ENCODE results near the gene FAM222B. TPM values are rescaled to one million over a fixed set of nuclear protein-coding genes. Genes with fewer than 3 reads are reported as not detected.
"Not testable (repeated sequence)": the region's sequence is repeated elsewhere in the genome, so short reads cannot be mapped to it uniquely, and the experiment has no call there.

Gene FAM222B
- total RNA-seq, 4 donors from 2014 or later: 23.2 to 41.0 (median 32.9) TPM

- in situ Hi-C loops (cut with MboI; ENCODE audit: low pct_ligation_motif_present in 1 of 4, low pct_unique_long_range_greater_than_20kb in 1 of 4, low sequenced_read_pairs in 3 of 4): no loop called here
- no peak for DNase-seq
- intact Hi-C loops (cut with DNase I; ENCODE audit: low total_unique reads): loop anchor here (10.0 kb wide), 2 partner anchors 230 to 390 kb away; partner anchors contain the start of gene PHF12
Measured at GRCh38 chr17:28725166-28725659, 117.4 kb downstream of the FAM222B start.

GRCh38 chr17:28724500-28725165 lies 118.0 kb downstream of the FAM222B start:
- peaks cover 0 to 25% (median 9%) of the 10 kb centered on the region in 4 donors for H3K36me3 ChIP-seq
- DNase-seq: no peak
- in situ Hi-C loops (cut with MboI; ENCODE audit: low pct_ligation_motif_present in 1 of 4, low pct_unique_long_range_greater_than_20kb in 1 of 4, low sequenced_read_pairs in 3 of 4): no loop called here
- H3K9me3 ChIP-seq: no peaks in the 10 kb centered on the region
- no peak overlapping the region for H3K4me3 ChIP-seq
- WGBS, 2 donors (ENCODE audit: low coverage in 1 of 2): 59 to 61% methylated on average over 9 to 10 of the region's 10 CpGs
- intact Hi-C loops (cut with DNase I; ENCODE audit: low total_unique reads): loop anchor here (10.0 kb wide), 2 partner anchors 230 to 390 kb away; partner anchors contain the start of gene PHF12
- no peak for TF ChIP-seq CTCF (IDR thresholded peaks at IDR 0.05)
- no peak for TF ChIP-seq EP300 (IDR thresholded peaks at IDR 0.05; ENCODE audit: low read depth)
- TF ChIP-seq POLR2A (IDR thresholded peaks at IDR 0.05): no peak
- TF ChIP-seq POLR2AphosphoS5 (IDR thresholded peaks at IDR 0.05): no peak
- H3K4me1 ChIP-seq: peaks cover 32 to 74% (median 64%) of the 10 kb centered on the region in 4 donors
- H3K27me3 ChIP-seq: no peaks in the 10 kb centered on the region
- peak overlapping the region; percentile 97 to 98 (median 97) for H3K27ac ChIP-seq

More at GRCh38 chr17:28725166-28725659, 117.4 kb downstream of the FAM222B start:
- H3K27ac ChIP-seq: peak overlapping the region; percentile 97 to 98 (median 97)
- no peaks in the 10 kb centered on the region for H3K27me3 ChIP-seq
- H3K9me3 ChIP-seq: no peaks in the 10 kb centered on the region
- peak overlapping the region in 3 of 4 donors; percentile 60 to 77 (median 67) for H3K4me3 ChIP-seq
- WGBS, 2 donors (ENCODE audit: low coverage in 1 of 2): 18% methylated on average over 20 of the region's 20 CpGs; no CpG with 5 or more reads in 1 of the 2 donors
- TF ChIP-seq CTCF (IDR thresholded peaks at IDR 0.05): peak in 2 of 5 experiments; percentile 13 to 15
- TF ChIP-seq POLR2AphosphoS5 (IDR thresholded peaks at IDR 0.05): peak in 2 of 3 donors; percentile 35
- no peak for TF ChIP-seq POLR2A (IDR thresholded peaks at IDR 0.05)
- TF ChIP-seq EP300 (IDR thresholded peaks at IDR 0.05; ENCODE audit: low read depth): no peak
- peaks cover 0 to 25% (median 9%) of the 10 kb centered on the region in 4 donors for H3K36me3 ChIP-seq
- H3K4me1 ChIP-seq: peaks cover 32 to 77% (median 66%) of the 10 kb centered on the region in 4 donors

- H3K9me3 ChIP-seq; H3K4me3 ChIP-seq; in situ Hi-C loops (cut with MboI; ENCODE audit: low pct_ligation_motif_present in 1 of 4, low pct_unique_long_range_greater_than_20kb in 1 of 4, low sequenced_read_pairs in 3 of 4); H3K27me3 ChIP-seq; DNase-seq: not testable (repeated sequence)
- peak overlapping the region in 1 of 4 donors; percentile 97 for H3K27ac ChIP-seq
- WGBS, 2 donors (ENCODE audit: low coverage in 1 of 2): 59 to 88% methylated on average over 1 to 4 of the region's 4 CpGs
- intact Hi-C loops (cut with DNase I; ENCODE audit: low total_unique reads): loop anchor here (10.0 kb wide), 2 partner anchors 231 to 391 kb away; partner anchors contain the start of gene PHF12
- peaks cover 34 to 70% (median 62%) of the 10 kb centered on the region in 4 donors for H3K4me1 ChIP-seq
- H3K36me3 ChIP-seq: peaks cover 0 to 25% (median 9%) of the 10 kb centered on the region in 4 donors
Measured at GRCh38 chr17:28723836-28724499, 118.6 kb downstream of the FAM222B start.

GRCh38 chr17:28723159-28723835 lies 119.3 kb downstream of the FAM222B start:
- no peak for DNase-seq
- no peak overlapping the region for H3K4me3 ChIP-seq
- WGBS, 2 donors (ENCODE audit: low coverage in 1 of 2): 57 to 69% methylated on average over 6 of the region's 6 CpGs
- no peak for TF ChIP-seq POLR2A (IDR thresholded peaks at IDR 0.05)
- TF ChIP-seq EP300 (IDR thresholded peaks at IDR 0.05; ENCODE audit: low read depth): no peak
- TF ChIP-seq CTCF (IDR thresholded peaks at IDR 0.05): no peak
- TF ChIP-seq POLR2AphosphoS5 (IDR thresholded peaks at IDR 0.05): no peak
- in situ Hi-C loops (cut with MboI; ENCODE audit: low pct_ligation_motif_present in 1 of 4, low pct_unique_long_range_greater_than_20kb in 1 of 4, low sequenced_read_pairs in 3 of 4) (no loop called here), intact Hi-C loops (cut with DNase I; ENCODE audit: low total_unique reads) (loop anchor here (10.0 kb wide), 2 partner anchors 232 to 392 kb away; partner anchors contain the start of gene PHF12)
- peaks cover 40 to 76% (median 68%) of the 10 kb centered on the region in 4 donors for H3K4me1 ChIP-seq
- peaks cover 0 to 25% (median 9%) of the 10 kb centered on the region in 4 donors for H3K36me3 ChIP-seq
- no peaks in the 10 kb centered on the region for H3K9me3 ChIP-seq
- no peaks in the 10 kb centered on the region for H3K27me3 ChIP-seq
- peak overlapping the region in 1 of 4 donors; percentile 91 for H3K27ac ChIP-seq
